ENCODE measurements around the gene ADCY1.

DNA sequence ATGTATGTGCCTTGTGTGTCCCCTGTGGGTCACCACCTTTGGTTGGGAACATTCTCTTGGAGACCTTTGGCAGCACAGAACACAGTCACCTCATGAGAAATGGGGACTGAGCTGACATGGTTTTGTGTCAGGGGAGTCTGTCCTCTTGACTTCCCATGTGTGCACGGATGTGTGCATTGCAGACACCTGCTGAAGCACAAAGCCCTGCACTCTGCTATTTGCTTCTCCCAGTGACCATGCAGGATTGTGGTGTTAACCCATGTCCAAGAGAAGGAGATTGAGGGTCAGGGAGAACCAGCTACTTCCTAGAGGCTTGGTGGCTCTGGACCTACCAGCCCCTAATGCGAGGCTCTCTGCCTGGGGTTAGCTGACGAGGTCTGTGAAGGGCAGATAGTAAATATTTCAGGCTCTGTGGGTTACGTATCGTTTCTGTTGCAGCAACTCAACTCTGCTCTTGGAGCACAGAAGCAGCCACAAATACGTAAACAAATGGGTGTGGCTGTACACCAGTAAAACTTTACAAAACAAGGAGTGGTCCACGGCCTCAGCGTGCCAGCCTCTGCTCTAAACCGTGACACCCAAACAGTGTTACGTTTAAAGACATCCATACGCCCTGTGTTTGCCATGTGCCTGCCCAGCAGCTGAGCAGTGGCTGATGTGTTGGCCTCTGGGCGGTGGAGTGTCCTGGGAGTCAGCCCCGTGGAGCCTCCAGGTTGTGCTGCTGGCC is 51.7 kb downstream of the ADCY1 start:
- TF ChIP-seq, protein P1, sequence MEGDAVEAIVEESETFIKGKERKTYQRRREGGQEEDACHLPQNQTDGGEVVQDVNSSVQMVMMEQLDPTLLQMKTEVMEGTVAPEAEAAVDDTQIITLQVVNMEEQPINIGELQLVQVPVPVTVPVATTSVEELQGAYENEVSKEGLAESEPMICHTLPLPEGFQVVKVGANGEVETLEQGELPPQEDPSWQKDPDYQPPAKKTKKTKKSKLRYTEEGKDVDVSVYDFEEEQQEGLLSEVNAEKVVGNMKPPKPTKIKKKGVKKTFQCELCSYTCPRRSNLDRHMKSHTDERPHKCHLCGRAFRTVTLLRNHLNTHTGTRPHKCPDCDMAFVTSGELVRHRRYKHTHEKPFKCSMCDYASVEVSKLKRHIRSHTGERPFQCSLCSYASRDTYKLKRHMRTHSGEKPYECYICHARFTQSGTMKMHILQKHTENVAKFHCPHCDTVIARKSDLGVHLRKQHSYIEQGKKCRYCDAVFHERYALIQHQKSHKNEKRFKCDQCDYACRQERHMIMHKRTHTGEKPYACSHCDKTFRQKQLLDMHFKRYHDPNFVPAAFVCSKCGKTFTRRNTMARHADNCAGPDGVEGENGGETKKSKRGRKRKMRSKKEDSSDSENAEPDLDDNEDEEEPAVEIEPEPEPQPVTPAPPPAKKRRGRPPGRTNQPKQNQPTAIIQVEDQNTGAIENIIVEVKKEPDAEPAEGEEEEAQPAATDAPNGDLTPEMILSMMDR (IDR thresholded peaks at IDR 0.05; ENCODE audit: insufficient read depth, low read length, poor library complexity, severe bottlenecking), result no peak
- TF ChIP-seq EZH2phosphoT487 (conservative IDR thresholded peaks at IDR 0.05; ENCODE audit: low read length), result no peak

Data from SU-DHL-6 (cell line).